CD4-positive, alpha-beta T cell treated with Interleukin-10 for 1 hour (primary cell): ENCODE results near the gene PLEKHA3.
"Not testable (repeated sequence)": the region's sequence is repeated elsewhere in the genome, so short reads cannot be mapped to it uniquely, and the experiment has no call there.

Source experiments
- DNase-seq: peaks from one replicate; pipeline ENCODE4 v3.0.0-alpha.2; 2020

The PLEKHA3 gene

GRCh38 chr2:178525460-178525859 lies 45.2 kb downstream of the PLEKHA3 start:
- not testable (repeated sequence) for DNase-seq

GRCh38 chr2:178526256-178526655 lies 46.0 kb downstream of the PLEKHA3 start:
- no peak for DNase-seq

- DNase-seq, result no peak
These were observed 47.3 kb downstream of the PLEKHA3 start for GRCh38 chr2:178527592-178527991.

GRCh38 chr2:178528647-178529046 lies 48.4 kb downstream of the PLEKHA3 start:
- DNase-seq, result no peak

- DNase-seq, result no peak
These were observed 48.9 kb downstream of the PLEKHA3 start for GRCh38 chr2:178529194-178529593.

GRCh38 chr2:178530131-178530530 lies 49.9 kb downstream of the PLEKHA3 start:
- no peak for DNase-seq

- no peak for DNase-seq
These were observed 50.4 kb downstream of the PLEKHA3 start for GRCh38 chr2:178530625-178531142.

GRCh38 chr2:178531168-178531567 lies 50.9 kb downstream of the PLEKHA3 start:
- no peak for DNase-seq

GRCh38 chr2:178536037-178536436 lies 55.8 kb downstream of the PLEKHA3 start:
- DNase-seq, result no peak

- DNase-seq, result no peak
These were observed 61.9 kb downstream of the PLEKHA3 start for GRCh38 chr2:178542161-178542560.

- no peak for DNase-seq
These were observed 62.3 kb downstream of the PLEKHA3 start for GRCh38 chr2:178542569-178542968.

GRCh38 chr2:178550352-178550751 lies 70.1 kb downstream of the PLEKHA3 start:
- no peak for DNase-seq

GRCh38 chr2:178553047-178553446 lies 72.8 kb downstream of the PLEKHA3 start:
- DNase-seq, result no peak
